ENCODE results near the gene RNU6-7. TPM values are rescaled to one million over a fixed set of nuclear protein-coding genes. Genes with fewer than 3 reads are reported as not detected.

Gene RNU6-7
- total RNA-seq, 1 donor from 2014 or later, result not detected

DNA sequence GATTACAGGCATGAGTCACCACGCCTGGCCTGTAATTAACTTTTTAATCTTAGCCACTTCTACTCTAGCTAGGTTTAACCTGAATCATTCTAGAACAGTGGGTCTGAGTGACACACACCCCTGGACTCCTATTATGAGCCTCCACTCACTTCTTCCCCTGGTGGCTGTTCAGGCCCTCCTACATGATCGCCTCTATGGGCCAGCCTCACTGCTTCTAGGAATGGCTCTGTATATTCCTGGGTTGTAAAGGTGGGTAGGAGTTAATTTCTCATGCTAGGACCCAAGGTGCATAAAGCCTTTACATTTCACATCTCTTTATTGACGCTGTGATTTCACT lies 9.2 kb downstream of the RNU6-7 start:
- H3K4me3 ChIP-seq (ENCODE audit: low read depth, low read length), result no peak overlapping the region
- DNase-seq (ENCODE audit: low read depth), result no peak
- TF ChIP-seq, protein P1, sequence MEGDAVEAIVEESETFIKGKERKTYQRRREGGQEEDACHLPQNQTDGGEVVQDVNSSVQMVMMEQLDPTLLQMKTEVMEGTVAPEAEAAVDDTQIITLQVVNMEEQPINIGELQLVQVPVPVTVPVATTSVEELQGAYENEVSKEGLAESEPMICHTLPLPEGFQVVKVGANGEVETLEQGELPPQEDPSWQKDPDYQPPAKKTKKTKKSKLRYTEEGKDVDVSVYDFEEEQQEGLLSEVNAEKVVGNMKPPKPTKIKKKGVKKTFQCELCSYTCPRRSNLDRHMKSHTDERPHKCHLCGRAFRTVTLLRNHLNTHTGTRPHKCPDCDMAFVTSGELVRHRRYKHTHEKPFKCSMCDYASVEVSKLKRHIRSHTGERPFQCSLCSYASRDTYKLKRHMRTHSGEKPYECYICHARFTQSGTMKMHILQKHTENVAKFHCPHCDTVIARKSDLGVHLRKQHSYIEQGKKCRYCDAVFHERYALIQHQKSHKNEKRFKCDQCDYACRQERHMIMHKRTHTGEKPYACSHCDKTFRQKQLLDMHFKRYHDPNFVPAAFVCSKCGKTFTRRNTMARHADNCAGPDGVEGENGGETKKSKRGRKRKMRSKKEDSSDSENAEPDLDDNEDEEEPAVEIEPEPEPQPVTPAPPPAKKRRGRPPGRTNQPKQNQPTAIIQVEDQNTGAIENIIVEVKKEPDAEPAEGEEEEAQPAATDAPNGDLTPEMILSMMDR (conservative IDR thresholded peaks at IDR 0.05; ENCODE audit: low read depth, low read length), result no peak

DNA sequence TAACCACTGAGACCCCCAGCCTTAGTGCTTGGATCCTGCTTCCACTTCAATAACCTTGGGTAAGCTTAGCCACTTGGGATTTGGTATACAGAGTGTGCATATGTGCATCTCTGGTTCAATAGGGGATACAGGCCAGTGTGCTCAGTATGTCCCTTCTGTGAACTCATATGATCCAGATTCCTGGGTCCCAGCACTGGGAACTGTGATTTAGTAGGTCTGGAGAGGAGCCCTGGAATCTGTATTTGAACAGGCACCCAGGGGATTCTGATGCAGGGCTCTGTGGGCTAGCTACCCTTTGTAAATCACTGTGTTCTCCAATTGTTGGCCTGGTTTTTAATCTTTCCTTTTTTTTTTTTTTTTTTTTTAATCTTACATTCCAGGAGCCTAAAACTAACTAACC lies 11.0 kb downstream of the RNU6-7 start:
- no peak for DNase-seq (ENCODE audit: low read depth)
- H3K4me3 ChIP-seq (ENCODE audit: low read depth, low read length), result no peak overlapping the region
- TF ChIP-seq, protein P1 (conservative IDR thresholded peaks at IDR 0.05; ENCODE audit: low read depth, low read length), result no peak

DNA sequence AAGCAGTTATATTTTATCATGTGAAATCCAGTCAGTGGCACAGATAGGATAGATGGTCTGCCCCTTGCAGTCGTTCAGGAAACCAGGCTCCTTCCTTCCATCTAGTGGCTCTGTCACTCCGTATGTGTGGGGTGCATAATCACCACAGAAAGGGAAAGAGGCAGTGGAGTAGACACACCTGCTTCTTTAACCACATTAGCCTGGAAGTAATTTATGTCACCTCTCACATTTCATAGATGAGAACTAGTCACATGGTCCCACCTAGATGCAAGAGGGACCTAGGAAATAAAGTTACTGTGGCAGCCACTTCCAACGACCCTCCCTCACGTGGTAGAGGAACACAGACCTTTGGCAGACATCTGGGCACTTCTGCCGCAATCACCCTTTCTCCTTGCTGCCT lies 15.5 kb downstream of the RNU6-7 start:
- no peak for DNase-seq (ENCODE audit: low read depth)
- TF ChIP-seq, protein P1 (conservative IDR thresholded peaks at IDR 0.05; ENCODE audit: low read depth, low read length), result no peak
- no peak overlapping the region for H3K4me3 ChIP-seq (ENCODE audit: low read depth, low read length)

DNA sequence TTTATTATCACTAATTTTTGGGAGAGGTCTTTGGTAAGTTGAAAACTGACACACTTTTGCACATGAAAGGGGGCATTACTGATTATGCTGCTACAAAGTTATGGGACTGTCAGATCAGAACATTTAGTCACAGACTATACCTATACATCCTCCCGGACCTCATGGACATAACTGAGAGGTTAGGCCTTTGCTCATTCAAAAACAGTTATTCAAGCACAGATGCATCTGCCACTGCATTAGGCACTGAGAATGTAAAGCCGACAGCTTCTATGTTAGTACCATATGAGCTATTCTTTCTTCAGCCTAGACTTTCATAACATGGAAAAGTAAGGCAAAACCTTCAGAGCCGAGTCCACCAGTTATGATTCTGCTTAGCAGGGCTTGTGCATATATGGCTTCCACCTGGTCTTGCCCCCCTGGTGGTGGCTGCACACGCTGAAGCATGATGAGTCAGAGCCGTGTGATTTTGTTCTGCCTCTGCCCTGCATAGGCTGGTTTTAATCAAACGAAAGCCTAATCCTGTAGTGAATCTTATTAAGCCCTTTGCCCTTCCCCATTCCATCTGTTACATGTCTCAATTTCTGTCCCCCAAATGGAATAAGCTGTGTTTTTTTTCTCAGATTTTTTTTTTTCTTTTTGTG lies 23.0 kb downstream of the RNU6-7 start:
- DNase-seq (ENCODE audit: low read depth), result no peak
- no peak overlapping the region for H3K4me3 ChIP-seq (ENCODE audit: low read depth, low read length)
- TF ChIP-seq, protein P1 (conservative IDR thresholded peaks at IDR 0.05; ENCODE audit: low read depth, low read length), result peak; percentile 68

DNA sequence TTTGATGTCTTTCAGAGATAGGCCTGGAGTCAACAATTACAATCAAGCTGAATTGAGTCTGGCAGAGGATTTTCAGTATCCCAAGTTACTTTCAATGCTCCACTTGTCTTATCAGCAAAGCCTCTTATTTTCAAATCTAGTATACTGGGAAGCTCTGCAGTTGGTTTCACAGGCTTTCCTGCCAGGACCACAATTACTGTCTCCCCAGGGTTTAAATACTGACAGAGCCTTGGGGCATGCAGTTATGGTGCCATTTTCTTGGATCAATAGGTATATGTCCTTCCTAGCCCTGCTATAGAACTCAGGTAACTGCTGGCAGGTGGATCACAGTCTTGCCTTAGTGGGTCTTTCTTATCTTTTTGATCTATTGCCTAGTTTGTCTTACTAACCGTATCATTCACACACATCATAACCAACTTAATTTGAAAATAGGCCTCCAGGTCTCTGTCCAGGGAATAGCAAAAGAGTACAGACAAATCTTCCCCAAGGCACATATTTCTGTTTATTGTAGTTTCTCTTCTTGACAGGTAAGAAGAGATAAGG lies 23.6 kb downstream of the RNU6-7 start:
- DNase-seq (ENCODE audit: low read depth), result no peak
- TF ChIP-seq, protein P1 (conservative IDR thresholded peaks at IDR 0.05; ENCODE audit: low read depth, low read length), result no peak
- H3K4me3 ChIP-seq (ENCODE audit: low read depth, low read length), result no peak overlapping the region

DNA sequence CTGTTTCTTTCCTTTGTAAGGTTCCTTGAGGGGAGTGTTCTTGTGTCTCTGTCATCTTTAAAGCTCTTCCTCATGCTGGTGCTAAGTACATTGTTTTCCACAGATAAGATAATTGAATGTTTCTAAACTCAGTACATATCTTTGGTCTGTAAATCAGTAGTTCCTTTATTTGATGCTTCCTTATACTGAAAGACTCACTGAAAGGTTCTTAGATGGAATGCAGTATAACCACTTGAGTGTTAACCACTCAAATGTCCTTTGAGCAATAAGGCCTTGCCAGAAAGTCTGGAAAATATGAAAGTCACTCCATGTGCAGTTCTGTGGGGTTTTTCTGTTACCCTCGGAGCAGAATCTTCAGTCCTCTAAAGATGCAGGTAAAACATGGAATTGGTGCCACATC lies 24.2 kb downstream of the RNU6-7 start:
- TF ChIP-seq, protein P1 (conservative IDR thresholded peaks at IDR 0.05; ENCODE audit: low read depth, low read length), result no peak
- no peak overlapping the region for H3K4me3 ChIP-seq (ENCODE audit: low read depth, low read length)
- DNase-seq (ENCODE audit: low read depth), result no peak

DNA sequence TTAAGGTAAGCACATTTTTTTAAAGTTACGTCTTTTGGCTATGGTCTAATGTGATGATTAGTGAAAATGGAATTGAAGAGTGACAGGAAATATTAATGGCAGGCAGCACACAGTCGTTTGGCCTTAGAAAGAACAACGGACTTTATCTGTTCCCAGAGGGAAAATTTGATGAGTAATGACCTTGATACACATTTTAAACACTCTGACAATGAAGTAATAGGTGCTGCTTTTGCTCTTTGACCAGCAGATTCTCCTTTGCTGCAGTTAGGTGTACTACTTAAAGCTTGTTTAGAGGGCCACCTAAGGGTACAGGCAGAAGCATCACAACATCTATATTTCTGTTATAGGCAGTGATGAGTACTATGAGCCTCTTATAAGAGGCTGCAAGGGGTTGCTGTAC lies 28.3 kb downstream of the RNU6-7 start:
- TF ChIP-seq, protein P1 (conservative IDR thresholded peaks at IDR 0.05; ENCODE audit: low read depth, low read length), result peak; percentile 9
- no peak for DNase-seq (ENCODE audit: low read depth)
- H3K4me3 ChIP-seq (ENCODE audit: low read depth, low read length), result no peak overlapping the region
